NCI-H2227 (cell line): ENCODE data around the gene KDM3B.
"Not testable (repeated sequence)": the region's sequence is repeated elsewhere in the genome, so short reads cannot be mapped to it uniquely, and the experiment has no call there.

Experiments used
- DNase-seq: peaks from one replicate; lab custom pipeline; 2025; ENCODE audit not compliant: unreplicated experiment; lab: John Stamatoyannopoulos, UW

KDM3B gene, protein sequence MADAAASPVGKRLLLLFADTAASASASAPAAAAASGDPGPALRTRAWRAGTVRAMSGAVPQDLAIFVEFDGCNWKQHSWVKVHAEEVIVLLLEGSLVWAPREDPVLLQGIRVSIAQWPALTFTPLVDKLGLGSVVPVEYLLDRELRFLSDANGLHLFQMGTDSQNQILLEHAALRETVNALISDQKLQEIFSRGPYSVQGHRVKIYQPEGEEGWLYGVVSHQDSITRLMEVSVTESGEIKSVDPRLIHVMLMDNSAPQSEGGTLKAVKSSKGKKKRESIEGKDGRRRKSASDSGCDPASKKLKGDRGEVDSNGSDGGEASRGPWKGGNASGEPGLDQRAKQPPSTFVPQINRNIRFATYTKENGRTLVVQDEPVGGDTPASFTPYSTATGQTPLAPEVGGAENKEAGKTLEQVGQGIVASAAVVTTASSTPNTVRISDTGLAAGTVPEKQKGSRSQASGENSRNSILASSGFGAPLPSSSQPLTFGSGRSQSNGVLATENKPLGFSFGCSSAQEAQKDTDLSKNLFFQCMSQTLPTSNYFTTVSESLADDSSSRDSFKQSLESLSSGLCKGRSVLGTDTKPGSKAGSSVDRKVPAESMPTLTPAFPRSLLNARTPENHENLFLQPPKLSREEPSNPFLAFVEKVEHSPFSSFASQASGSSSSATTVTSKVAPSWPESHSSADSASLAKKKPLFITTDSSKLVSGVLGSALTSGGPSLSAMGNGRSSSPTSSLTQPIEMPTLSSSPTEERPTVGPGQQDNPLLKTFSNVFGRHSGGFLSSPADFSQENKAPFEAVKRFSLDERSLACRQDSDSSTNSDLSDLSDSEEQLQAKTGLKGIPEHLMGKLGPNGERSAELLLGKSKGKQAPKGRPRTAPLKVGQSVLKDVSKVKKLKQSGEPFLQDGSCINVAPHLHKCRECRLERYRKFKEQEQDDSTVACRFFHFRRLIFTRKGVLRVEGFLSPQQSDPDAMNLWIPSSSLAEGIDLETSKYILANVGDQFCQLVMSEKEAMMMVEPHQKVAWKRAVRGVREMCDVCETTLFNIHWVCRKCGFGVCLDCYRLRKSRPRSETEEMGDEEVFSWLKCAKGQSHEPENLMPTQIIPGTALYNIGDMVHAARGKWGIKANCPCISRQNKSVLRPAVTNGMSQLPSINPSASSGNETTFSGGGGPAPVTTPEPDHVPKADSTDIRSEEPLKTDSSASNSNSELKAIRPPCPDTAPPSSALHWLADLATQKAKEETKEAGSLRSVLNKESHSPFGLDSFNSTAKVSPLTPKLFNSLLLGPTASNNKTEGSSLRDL (N-terminal part only)

DNA sequence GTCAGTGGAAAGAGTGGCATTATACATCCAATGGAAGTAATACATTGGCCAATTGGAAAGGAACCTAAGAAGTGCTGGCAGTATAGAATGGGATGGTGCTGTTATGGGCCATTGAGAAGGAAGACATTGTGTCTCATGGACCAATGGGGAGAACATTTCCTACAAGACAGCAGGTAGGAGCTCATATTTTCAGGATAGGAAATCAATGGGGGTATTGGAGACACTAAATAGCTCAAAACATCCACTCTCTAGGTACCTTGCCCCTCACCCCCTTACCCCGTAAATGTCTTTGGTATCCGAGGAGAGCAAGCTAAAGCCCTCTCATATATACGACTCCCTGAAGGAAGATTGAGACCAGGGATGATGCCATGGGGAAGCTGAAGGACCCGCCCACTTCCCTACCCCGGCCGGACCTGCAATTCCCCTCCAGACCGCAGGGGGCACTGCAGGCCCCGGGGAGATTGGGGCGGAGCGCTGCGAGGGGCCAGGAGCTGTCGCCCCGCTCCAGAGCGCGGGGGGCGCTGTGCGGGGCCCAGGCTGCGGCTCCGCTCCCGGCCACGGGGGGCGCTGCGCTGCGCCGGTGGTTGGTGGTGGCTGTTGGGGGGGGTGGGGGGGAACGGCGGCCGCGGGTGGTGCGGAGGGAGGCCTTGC is at the start of gene KDM3B:
KDM3B (plus strand) TSS at position 615 of the 651 bp plus-strand sequence. CDS start 111 bp downstream, outside the sequence.
- DNase-seq = peak; percentile 88

DNA sequence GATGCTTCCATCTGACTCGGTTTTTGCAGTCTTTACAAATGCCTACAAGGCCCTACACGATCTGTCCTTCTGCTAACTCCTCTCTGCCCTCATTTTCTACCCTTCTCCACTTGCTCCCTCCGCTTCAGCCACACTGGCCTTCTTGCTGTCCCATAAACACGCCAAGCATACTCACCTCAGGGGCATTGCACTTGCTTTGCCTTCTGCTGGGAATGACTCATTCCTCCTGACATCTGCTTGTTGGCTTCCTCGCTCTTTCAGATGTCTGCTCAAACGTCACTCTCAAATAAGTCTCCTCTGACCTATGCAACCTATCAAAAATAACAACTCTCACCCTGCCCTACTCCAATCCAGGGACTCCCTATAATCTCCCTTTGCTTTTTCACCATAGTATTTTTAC is 49.1 kb upstream of the KDM3B start:
- no peak for DNase-seq

DNA sequence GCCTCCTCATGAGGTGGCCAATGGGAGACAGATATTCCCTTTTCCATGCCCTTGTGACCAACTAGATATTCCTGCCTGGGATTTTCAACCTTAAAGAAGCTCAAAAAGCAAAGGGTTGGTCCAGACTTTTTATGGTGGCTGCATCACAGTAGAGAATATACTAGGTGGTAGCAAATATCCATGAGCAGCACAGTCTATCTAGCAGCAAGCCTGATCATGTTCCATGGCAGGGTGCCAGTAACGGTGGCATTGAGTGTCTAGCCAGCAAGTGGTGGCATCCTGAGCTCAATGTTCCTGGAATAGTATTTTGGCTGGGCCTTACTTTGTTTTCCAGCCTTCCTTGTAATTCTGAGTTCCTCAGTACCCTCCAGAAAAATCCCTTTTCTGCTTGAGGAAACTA is 46.7 kb upstream of the KDM3B start:
- no peak for DNase-seq

DNA sequence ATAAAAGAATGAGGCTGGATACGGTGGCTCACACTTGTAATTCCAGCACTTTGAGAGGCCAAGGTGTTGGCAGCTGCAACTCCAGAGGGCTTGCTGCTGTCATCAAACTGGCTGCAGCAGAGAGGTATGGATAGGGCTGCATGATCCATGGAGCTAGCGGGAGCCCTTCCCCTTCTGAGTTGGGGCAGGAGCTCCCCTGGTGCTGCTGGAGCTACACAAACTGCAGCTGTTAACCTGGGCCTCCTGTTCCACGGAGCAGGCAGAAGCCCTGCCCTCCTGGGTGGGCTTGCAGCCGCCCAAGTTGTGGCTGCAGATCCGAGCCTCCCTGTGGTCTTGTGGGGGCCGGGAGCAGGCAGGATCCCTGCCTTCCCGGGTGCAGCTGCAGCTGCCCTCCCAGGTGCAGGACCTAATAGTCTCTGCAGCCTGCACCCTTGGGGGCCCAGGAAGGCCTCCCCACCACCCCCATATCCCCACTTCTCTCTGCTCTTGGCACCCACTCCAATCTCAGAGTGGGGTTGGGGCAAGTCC is 36.7 kb upstream of the KDM3B start:
- DNase-seq = no peak

DNA sequence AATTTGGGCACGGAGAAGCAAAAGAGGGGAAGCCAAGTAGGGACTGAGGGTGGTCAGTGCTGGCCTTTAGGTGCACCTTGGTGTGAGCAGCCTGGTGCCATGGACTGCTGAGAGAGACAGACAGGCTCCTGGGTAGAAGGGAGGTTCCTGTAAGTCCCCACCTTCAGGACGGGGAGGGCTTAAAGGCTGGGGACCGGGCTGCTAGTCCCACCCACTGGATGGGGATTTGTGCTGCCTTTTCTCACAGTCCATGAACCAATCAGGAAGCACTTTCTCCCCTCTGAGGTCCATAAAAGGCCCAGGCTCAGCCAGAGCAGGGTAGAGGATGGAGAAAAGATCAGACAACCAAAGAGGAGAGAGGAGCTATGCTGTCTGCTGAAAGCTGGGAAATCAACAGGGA is 36.1 kb upstream of the KDM3B start:
- no peak for DNase-seq

DNA sequence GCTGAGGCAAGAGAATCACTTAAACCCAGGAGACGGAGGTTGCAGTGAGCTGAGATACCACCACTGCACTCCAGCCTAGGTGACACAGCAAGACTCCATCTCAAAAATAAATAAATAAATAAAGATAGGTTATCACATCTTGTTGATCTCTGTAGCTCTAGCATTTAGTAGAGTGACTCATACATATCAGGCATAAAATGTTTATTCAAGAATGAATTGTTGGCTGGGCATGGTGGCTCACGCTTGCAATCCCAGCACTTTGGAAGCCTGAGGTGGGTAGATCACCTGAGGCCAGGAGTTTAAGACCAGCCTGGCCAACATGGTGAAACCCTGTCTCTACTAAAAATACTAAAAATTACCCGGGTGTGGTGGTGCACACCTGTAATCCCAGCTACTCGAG is 34.3 kb upstream of the KDM3B start:
- DNase-seq = not testable (repeated sequence)

DNA sequence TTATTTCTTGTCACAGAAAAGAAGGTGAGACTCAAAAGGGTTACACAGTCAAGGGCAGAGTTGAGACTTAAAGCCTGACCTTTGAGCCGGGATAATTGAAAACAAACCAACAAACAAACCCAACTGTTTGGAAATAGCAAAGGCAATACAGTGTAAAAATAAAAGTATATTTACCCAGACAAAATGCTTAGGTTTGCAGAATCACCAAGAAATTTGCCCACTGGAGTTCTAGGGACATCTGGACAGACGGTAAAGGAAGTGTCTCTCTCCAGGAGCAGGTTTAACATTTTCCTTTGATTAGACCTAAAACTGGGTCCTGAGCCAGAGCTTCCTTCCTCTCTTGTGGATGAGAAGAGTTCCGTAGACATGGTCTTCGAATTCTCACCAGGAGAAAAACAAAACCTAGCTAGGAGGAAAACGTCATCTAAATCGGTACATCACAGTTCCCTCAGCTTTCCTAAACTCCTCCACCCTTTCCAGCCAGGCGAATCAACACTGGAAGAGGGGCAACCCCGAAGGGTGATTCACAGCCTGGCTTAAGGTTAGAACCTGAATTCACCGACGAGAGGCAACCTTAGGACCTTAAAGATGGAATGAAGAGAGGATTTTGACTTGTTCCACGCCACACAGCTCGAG is 21.6 kb upstream of the KDM3B start:
- DNase-seq = no peak

DNA sequence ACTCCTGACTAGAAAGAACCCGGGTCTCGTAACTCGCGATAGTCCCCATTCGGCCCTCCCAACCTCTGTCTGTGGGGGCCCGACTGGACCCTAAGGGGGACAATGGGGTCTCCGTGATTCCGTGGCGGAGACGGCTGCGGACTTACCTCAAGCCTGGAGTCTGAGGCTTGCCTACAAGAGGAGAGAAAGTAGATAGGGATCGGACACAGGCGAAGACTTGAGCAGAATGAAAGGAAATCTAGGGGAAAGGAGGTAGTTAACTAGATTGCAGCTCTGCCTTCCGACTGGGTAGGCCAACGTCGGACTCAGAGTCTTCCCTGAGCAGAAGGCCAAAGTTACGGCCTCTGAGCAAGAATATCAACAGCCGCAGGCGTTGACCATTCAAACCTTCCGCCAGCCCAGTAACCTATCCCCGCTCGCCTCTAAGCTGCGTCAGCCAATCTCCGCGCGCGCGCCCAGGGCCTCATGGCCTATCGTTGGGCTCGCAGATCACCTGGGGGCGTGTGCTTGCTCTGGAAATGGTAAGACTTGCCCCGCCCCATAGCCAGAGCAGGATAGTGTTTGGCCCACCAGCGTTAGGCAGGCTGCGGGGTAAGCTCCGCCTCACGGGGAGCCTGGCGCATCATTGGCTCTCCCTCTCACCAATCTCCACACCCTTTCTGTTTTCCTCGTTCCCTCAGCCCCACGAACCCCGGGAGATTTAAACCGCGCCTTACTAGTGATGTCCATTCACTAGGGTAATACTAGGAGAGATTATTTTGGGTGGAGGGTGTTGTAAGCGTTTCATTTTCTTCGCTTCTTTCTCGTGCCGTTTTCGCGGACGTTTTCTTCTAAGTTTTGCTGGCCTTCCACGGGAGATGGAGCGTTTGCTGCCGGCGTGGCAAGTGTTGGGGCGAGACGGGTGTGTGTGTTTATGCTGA is 20.8 kb upstream of the KDM3B start, which contains the start of gene CDC25C:
CDC25C (minus strand) TSS at position 356 of the 920 bp plus-strand sequence. CDS start 624 bp downstream, outside the sequence.
- peak; percentile 98 for DNase-seq

DNA sequence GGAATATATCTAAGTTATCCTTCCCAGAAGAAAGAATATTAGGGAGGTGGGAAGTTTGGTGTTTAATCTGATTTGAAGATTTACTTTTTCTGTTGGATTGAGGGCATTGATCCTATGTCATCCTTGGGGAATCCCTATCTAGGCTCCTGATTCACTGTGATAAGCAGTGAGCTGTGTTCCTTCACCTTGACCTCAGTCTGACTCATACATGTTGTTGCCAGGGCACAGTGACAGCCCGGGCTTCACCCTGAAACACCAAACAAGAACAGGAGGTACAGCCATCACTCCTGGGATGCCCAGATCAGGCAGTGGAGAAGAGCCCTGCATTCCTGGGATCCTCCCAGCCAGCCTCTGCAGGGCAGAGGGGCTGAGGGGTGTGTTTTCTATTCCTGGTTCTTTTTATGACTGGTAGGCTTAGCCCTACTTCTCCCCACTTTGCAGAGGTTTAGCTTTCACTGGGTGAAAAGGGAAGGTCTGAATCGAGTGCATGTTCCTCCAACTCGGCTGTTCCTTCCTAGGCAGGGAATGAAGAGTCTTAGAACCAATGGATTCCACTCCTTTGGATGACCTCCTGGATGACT is 17.5 kb upstream of the KDM3B start:
- DNase-seq = no peak

DNA sequence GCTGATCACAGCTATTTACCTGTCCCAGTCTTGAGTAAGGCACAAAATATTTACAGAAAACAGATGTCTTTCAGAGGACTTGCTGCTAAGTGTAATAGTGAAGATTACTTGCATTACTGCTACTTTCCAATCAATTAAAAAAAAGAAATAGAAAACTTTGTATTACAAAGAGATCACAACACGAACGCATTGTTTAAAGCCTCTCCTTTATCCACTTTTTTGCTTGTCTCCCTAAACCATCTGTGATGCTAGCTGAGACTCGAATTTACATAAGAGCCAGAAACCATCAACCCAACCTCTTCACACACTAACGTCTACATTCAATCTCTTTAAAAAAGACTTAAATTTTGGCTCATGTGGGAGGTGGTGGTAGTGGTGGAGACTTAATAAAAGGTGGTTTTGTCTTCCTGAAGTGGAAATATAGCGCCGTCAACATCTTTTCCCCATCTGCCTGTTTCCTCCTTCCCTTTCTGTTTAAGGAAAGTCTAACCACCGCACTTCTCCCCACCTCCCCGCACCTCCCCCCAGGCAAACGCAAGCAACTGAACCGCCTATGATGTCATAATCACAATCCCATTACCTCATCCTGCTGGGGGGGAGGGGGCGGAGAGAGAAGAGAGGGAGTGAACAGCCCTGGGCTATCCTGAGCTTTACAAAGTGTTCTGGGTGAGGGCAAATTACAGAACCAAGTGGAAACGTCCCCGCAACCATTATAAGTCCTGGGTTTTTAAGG is 15.4 kb upstream of the KDM3B start:
- DNase-seq = peak; percentile 88

DNA sequence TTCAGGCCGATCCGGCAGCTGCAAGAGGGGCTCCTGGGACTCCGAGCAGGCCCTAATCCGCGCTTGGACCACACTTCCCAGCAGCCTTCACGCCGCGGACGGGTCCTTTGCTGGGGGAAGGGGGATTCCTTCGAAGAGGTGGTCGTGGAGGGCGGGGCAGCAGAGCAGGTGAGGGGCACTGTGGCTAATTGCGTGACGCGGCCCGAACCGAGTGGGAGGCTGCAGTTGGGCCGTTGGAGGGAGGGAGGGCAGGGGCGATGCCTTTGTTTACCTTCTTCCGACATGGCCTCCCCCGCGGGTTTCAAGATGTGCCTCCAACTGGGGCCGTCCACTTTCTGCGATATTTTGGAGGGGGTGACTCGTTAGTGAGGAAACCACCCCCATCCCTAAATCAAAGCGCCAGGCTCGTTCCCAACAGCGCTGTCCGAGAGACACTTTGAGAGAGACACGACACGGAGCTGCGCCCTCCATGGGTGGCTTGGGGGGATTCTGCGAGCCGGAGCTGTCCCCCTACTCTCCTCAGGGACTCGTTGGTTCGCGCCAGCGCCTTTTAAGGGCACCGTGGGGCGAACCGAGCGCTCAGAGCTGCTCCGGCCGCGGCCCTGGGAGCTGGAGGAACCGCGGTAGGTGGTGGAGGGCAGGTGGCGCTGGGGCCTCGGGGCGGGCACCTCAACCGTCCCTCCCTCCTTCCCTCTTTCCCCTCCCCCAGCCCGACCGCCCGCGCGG is 14.6 kb upstream of the KDM3B start, which contains the start of gene FAM53C:
FAM53C (plus strand) TSS at position 582 of the 726 bp plus-strand sequence. CDS start 3,070 bp downstream, outside the sequence.
- peak; percentile 93 for DNase-seq

DNA sequence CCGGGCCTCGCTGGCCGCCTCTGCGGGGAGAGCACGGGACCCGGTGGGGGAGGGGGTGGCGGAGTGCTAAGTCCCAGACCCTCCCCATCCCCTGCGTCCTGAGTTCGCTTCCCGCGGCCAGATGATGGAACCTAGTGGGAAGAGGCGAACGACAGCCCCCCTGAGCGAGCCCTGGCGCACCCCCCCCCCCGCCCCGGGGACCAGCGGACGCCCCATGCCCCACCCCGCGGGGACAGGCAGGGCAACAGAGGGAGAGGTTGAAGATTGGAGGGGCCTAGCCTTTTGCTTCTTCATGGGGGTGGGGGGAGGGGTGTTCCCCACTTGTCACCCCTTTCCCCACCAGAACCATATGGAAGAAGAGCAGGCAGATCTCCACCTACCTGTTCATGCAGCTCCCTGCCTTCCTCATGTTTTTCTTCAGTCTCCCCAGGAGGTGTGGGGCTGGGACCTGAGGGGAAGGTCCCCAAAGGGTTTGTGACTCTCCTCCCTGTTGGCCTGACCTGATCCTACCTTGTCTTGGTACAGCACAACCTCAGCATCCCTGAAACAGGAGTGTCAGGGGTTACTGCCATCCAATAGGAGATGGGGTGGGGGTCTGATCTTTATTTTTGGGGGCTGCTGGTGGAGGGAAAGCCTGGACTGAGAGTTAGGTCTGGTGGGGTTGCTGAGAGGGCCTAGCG is 13.9 kb upstream of the KDM3B start:
- no peak for DNase-seq

DNA sequence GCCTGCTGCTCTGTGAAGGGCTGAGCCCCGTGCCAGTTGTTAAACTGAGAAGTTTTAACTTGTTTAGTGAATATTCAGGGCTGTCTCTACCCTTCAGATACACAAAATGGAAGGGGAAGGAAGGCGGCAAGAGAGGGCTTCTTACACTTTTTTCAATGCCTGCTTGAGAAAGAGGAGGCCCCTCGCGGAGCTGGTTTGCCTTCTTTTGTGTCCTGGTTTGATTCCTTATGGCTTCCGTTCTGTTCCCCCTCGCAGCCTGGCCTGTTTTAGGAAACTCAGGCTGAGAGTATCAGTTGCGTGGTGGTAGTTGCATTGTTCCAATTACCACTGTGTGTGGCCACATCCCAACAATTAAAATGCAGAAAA is 13.4 kb upstream of the KDM3B start:
- DNase-seq = peak; percentile 22

DNA sequence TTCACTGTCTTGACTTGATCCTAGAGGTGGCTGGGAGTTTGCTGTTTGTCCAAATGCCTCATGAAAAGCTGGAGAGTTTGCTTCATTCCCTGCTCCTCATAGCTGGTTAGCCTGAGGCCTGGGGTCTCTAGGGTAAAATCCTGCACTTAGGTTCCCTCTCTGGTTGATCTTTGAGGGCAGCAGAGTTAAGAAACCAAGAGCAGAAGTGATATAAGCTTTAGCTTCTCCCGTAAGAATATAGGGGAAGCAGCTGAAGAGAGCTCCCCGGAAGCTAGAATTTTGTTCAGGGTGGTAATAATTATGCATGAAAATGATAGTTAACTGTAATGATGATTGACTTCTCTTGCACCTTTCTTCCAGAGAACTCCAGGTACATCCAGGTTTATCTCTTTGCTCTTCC is 13.0 kb upstream of the KDM3B start:
- no peak for DNase-seq

DNA sequence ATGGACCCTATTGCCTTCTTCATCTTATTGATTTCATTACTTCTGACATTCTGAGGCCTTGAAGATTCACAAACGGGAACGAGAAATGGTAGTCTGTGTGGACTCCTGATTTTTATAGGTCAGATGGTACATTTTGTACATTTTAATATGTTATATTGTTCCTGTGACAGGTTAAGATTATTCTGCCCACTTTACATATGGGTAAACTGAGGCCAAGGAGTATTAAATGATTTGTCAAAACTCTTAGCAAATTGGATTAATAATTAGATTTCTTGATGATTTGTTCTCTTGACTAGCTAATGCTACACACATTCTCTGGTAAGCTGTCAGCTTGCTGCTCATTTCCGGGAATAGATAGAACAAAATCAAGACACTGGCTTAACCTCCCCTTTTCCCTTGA is 12.5 kb upstream of the KDM3B start:
- DNase-seq = no peak

DNA sequence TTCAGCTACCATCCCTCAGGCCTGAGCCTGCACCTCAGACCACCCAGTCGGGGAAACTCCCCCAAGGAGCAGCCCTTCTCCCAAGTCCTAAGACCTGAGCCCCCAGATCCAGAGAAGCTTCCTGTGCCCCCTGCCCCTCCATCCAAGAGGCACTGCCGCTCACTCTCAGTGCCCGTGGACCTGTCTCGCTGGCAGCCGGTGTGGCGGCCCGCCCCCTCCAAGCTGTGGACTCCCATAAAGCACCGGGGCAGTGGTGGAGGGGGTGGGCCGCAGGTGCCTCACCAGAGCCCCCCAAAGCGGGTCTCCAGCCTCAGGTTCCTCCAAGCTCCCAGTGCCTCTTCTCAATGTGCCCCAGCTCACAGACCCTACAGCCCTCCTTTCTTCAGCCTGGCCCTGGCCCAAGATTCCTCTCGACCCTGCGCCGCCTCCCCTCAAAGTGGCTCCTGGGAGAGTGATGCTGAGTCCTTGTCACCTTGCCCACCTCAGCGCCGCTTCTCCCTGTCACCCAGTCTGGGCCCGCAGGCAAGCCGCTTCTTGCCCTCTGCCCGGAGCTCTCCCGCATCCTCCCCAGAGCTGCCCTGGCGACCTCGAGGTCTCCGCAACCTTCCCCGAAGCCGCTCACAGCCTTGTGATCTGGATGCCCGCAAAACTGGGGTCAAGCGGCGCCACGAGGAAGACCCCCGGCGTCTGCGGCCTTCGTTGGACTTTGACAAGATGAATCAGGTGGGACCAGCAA is 7.4 kb upstream of the KDM3B start:
- no peak for DNase-seq
